GM12878 (cell line): ENCODE measurements around the gene CTIF. TPM values are rescaled to one million over a fixed set of nuclear protein-coding genes. Genes with fewer than 3 reads are reported as not detected.

Source experiments
- ATAC-seq: fragments of 200-7000 bp; cut with Tn5 transposase; 3 replicates; pipeline ENCODE4 v1.9.1; 2020; ENCODE audit warnings: mild to moderate bottlenecking, moderate library complexity
- BruUV-seq: library from RNA; stranded (reverse); fragments of 400-500 nt; replicated peaks from 2 replicates; lab custom pipeline; 2021; lab: Mats Ljungman, UMichigan
- CTCF ChIA-PET: fragments of 300-600 bp; sonication (Branson Sonifier 250); formaldehyde crosslinking; extraction: SDS; loops from one replicate; lab custom pipeline; 2021; ENCODE audit warnings: inconsistent platforms; lab: Yijun Ruan, JAX
- POLR2A ChIA-PET: fragments of 350-600 bp; formaldehyde crosslinking; extraction: SDS; loops from one replicate; lab custom pipeline; 2021; ENCODE audit warnings: inconsistent platforms; lab: Charles Lee
- RAD21 ChIA-PET: fragments of 300-600 bp; sonication (Branson Sonifier 250); formaldehyde crosslinking; loops from one replicate; lab custom pipeline; 2023; ENCODE audit warnings: antibody characterized with exemption; ENCODE audit not compliant: unreplicated experiment; lab: Charles Lee
- SMC1A ChIA-PET: fragments of 300-600 bp; sonication (Branson Sonifier 250); formaldehyde crosslinking; loops from one replicate; lab custom pipeline; 2023; ENCODE audit not compliant: unreplicated experiment, uncharacterized antibody; lab: Charles Lee
- DNase-seq: peaks from one replicate; pipeline ENCODE4 v3.0.0-alpha.2; 2011; ENCODE audit warnings: low read depth, low spot score
- FAIRE-seq: peaks from 3 replicates; lab custom pipeline; 2011; peaks lifted over from hg19 to GRCh38; lab: Jason Lieb, UNC
- H2AFZ ChIP-seq: 2 replicates; pipeline ENCODE4 v1.6.0; 2011; ENCODE audit warnings: low read depth, low read length, control low read depth; ENCODE audit not compliant: control insufficient read depth
- H3K27ac ChIP-seq: 2 replicates; pipeline ENCODE4 v1.5.1; 2011; ENCODE audit warnings: control low read depth; ENCODE audit not compliant: control insufficient read depth, insufficient read depth
- H3K27me3 ChIP-seq, 2 experiments: replicated peaks in 1 of 2; 2 replicates each; pipeline versions ENCODE4 v1.6.0 to v1.6.1; 2011; ENCODE audit warnings: low read length in 1 of 2; ENCODE audit not compliant: control insufficient read depth in 2 of 2, insufficient read depth in 2 of 2
- H3K36me3 ChIP-seq, 2 experiments: 2 replicates each; pipeline ENCODE4 v1.5.1; 2011; ENCODE audit warnings: low read length in 1 of 2; ENCODE audit not compliant: control insufficient read depth in 2 of 2, insufficient read depth in 2 of 2
- H3K4me1 ChIP-seq: 2 replicates; pipeline ENCODE4 v1.6.1; 2011; ENCODE audit warnings: mild to moderate bottlenecking, low read length, moderate library complexity, mixed read lengths; ENCODE audit not compliant: control insufficient read depth, insufficient read depth
- H3K4me2 ChIP-seq: 2 replicates; pipeline ENCODE4 v1.6.0; 2011; ENCODE audit warnings: control low read depth; ENCODE audit not compliant: control insufficient read depth, insufficient read depth
- H3K4me3 ChIP-seq: fragments of 200-600 bp; sonication (generic); 2 replicates; pipeline ENCODE4 v1.5.1; 2016
- H3K79me2 ChIP-seq: 2 replicates; pipeline ENCODE4 v1.6.0; 2011; ENCODE audit warnings: low read length; ENCODE audit not compliant: control insufficient read depth, insufficient read depth
- H3K9ac ChIP-seq: 2 replicates; pipeline ENCODE4 v1.8.0; 2011; ENCODE audit warnings: low read length, control low read depth, mixed read lengths; ENCODE audit not compliant: control insufficient read depth, insufficient read depth
- H3K9me3 ChIP-seq: replicated peaks from 3 replicates; pipeline ENCODE4 v1.5.1; 2011; ENCODE audit warnings: mild to moderate bottlenecking, low read length; ENCODE audit not compliant: control insufficient read depth, insufficient read depth
- H4K20me1 ChIP-seq: 2 replicates; pipeline ENCODE4 v1.6.0; 2011; ENCODE audit not compliant: control insufficient read depth, insufficient read depth
- CEBPZ ChIP-seq: fragments of 150-350 bp; IDR thresholded peaks from 2 replicates; pipeline ENCODE4 v1.6.1; 2016; ENCODE audit warnings: low read depth, low read length
- CREB1 ChIP-seq: IDR thresholded peaks from 2 replicates; pipeline ENCODE4 v1.6.1; 2012; ENCODE audit warnings: low read depth, mild to moderate bottlenecking, inconsistent platforms
- E2F4 ChIP-seq: IDR thresholded peaks from 2 replicates; pipeline ENCODE4 v1.6.1; 2012; ENCODE audit warnings: low read depth, low read length, improper control_type of control experiment
- ELK1 ChIP-seq: IDR thresholded peaks from 2 replicates; pipeline ENCODE4 v1.6.1; 2012; ENCODE audit warnings: low read depth, low read length, improper control_type of control experiment
- IKZF2 ChIP-seq, 2 experiments: fragments of 450-650 bp; IDR thresholded peaks; 2 replicates each; pipeline ENCODE4 v1.6.1; 2017; ENCODE audit warnings: mild to moderate bottlenecking in 2 of 2, moderate library complexity in 2 of 2
- IRF4 ChIP-seq: IDR thresholded peaks from 2 replicates; pipeline ENCODE4 v1.6.1; 2011; ENCODE audit warnings: low read depth, low read length
- JUND ChIP-seq: IDR thresholded peaks from 2 replicates; pipeline ENCODE4 v1.6.1; 2012; ENCODE audit warnings: low read depth, mild to moderate bottlenecking, low read length, improper control_type of control experiment, moderate library complexity
- KAT2A ChIP-seq: conservative IDR thresholded peaks from 2 replicates; pipeline ENCODE4 v1.6.1; 2011; ENCODE audit warnings: low read depth, low read length; ENCODE audit not compliant: control insufficient read depth
- KLF5 ChIP-seq: fragments of 450-650 bp; IDR thresholded peaks from 2 replicates; pipeline ENCODE4 v1.6.1; 2014; ENCODE audit warnings: mild to moderate bottlenecking; ENCODE audit not compliant: partially characterized antibody
- MTA3 ChIP-seq: IDR thresholded peaks from 2 replicates; pipeline ENCODE4 v1.6.1; 2012; ENCODE audit warnings: low read length, inconsistent platforms, borderline replicate concordance
- MXI1 ChIP-seq: fragments of 150-350 bp; IDR thresholded peaks from 2 replicates; pipeline ENCODE4 v1.6.1; 2011; ENCODE audit warnings: low read depth, mild to moderate bottlenecking, inconsistent platforms, low read length, improper control_type of control experiment
- MYB ChIP-seq: fragments of 150-350 bp; IDR thresholded peaks from 2 replicates; pipeline ENCODE4 v1.6.1; 2014; ENCODE audit warnings: mild to moderate bottlenecking, low read depth, low read length, borderline replicate concordance
- MYC ChIP-seq: IDR thresholded peaks from 2 replicates; pipeline ENCODE4 v1.6.1; 2011; ENCODE audit warnings: mild to moderate bottlenecking, low read length, moderate library complexity, inconsistent platforms; ENCODE audit not compliant: insufficient read depth, insufficient replicate concordance, insufficient read length, severe bottlenecking
- TAF1 ChIP-seq: IDR thresholded peaks from 2 replicates; pipeline ENCODE4 v1.6.1; 2011; ENCODE audit warnings: mild to moderate bottlenecking, low read depth, low read length, borderline replicate concordance
- USF2 ChIP-seq: IDR thresholded peaks from 2 replicates; pipeline ENCODE4 v1.6.1; 2011; ENCODE audit warnings: low read depth, low read length, improper control_type of control experiment, borderline replicate concordance
- ZBED1 ChIP-seq: IDR thresholded peaks from 2 replicates; pipeline ENCODE4 v1.6.1; 2016; ENCODE audit warnings: borderline replicate concordance
- ZNF274 ChIP-seq: IDR thresholded peaks from one replicate; pipeline ENCODE4 v1.8.0; 2011; ENCODE audit not compliant: insufficient read length, insufficient read depth
- WGBS: methylation state at CpG from one replicate; pipeline ENCODE4 v1.1.6; 2016; ENCODE audit warnings: low lambda C conversion rate; ENCODE audit not compliant: insufficient replicate concordance, insufficient coverage; ENCODE audit errors: missing lambda C conversion rate; 5-methylcytosine and 5-hydroxymethylcytosine counted together
- in situ Hi-C: fragments of 300-500 bp; cut with MboI; formaldehyde crosslinking; loops from 9 replicates; pipeline ENCODE4 v1.14.3; 2018; ENCODE audit warnings: mixed read lengths
- intact Hi-C: fragments of 100-400 bp; cut with micrococcal nuclease; formaldehyde crosslinking; loops from one replicate; pipeline ENCODE4 v1.14.2; 2022; ENCODE audit not compliant: unreplicated experiment
- polyA plus RNA-seq, 11 experiments: library from polyadenylated mRNA; depleted of rRNA in 4 of 11; unstranded in 6 of 11; stranded (reverse) in 5 of 11; fragments of >200 nt; fragmentation: Nextera tagmentation in 4 of 11; fragmentation: Illumina TruSeq in 1 of 11; extraction: Ambion mirVana in 4 of 11; extraction: Trizol in 1 of 11; gene quantifications; 1 replicate in 1 of 11; 2 replicates in 10 of 11; pipeline versions ENCODE4 v1.2.1 to v1.2.3, GENCODE V29; 2011 to 2016; ENCODE audit warnings: inconsistent platforms in 2 of 11, missing spikeins in 2 of 11, low read depth in 1 of 11
- total RNA-seq, 4 experiments: library from RNA; depleted of rRNA in 3 of 4; stranded (reverse); fragments of >200 nt in 3 of 4; fragmentation: Illumina TruSeq in 1 of 4; extraction: Trizol in 1 of 4; gene quantifications; 2 replicates each; pipeline versions ENCODE4 v1.2.1 to v1.2.3, GENCODE V29; 2013 to 2021

The CTIF gene
- total and polyA plus RNA-seq, 10 of the 15 experiments (the other 5 are each of a cell fraction or from before 2014, with no cell fraction given) = 0.06 to 11.6 (median 2.5) TPM

GRCh38 chr18:48813833-48814489 lies 275.1 kb downstream of the CTIF start:
- H3K4me2 ChIP-seq = peak overlapping the region; percentile 15; the same call in 1 of the 2 replicates
- H3K9ac ChIP-seq = peak overlapping the region; percentile 48
- ChIA-PET SMC1A (interaction anchor here (0.8 to 12.6 kb wide), 17 partner anchors 9 to 675 kb away, joined by 3 to 129 read pairs (median 5); no protein-coding TSS in a partner anchor), POLR2A (interaction anchor here (1.0 to 3.9 kb wide), 6 partner anchors 12 to 35 kb away, joined by 3 to 31 read pairs (median 12); no protein-coding TSS in a partner anchor), RAD21 (interaction anchor here (1.0 to 7.3 kb wide), 9 partner anchors 12 to 134 kb away, joined by 3 to 61 read pairs (median 9); no protein-coding TSS in a partner anchor), CTCF (interaction anchor here (0.6 to 2.6 kb wide), 10 partner anchors 8 to 429 kb away, joined by 3 to 16 read pairs (median 4); no protein-coding TSS in a partner anchor)
- no peaks in the 10 kb centered on the region for H3K27me3 ChIP-seq
- no peaks in the 10 kb centered on the region for H3K9me3 ChIP-seq
- peak; percentile 70 for ATAC-seq
- DNase-seq = no peak
- no peak overlapping the region for H3K4me3 ChIP-seq
- H3K27ac ChIP-seq = peak overlapping the region; percentile 81
- H4K20me1 ChIP-seq = no peaks in the 10 kb centered on the region
- BruUV-seq = no TSS peak
- intact Hi-C loops (loop anchor here (2.0 kb wide), 1 partner anchor 29 kb away; no protein-coding TSS in a partner anchor), in situ Hi-C loops (loop anchor here (25.0 kb wide), 1 partner anchor 1473 kb away; the partner anchor contains the start of genes CXXC1 and MBD1)
- H2AFZ ChIP-seq = peak overlapping the region; percentile 25
- 30% methylated on average over 5 of the region's 5 CpGs for WGBS
- 0 out of 4 replicates have a peak, but pooled peaks cover 0 to 1% of the 10 kb centered on the region in 2 experiments for H3K36me3 ChIP-seq
- no peaks in the 10 kb centered on the region for H3K79me2 ChIP-seq
- H3K4me1 ChIP-seq = peaks cover 33% of the 10 kb centered on the region
- no peak for FAIRE-seq
- peak; percentile 72 for TF ChIP-seq KLF5
- peak; percentile 67; the same call in 1 of the 2 replicates for TF ChIP-seq JUND
- no peak for TF ChIP-seq USF2
- no peak for TF ChIP-seq IRF4
- TF ChIP-seq MTA3 = no peak
- no peak for TF ChIP-seq MYB
- no peak for TF ChIP-seq KAT2A
- no peak for TF ChIP-seq MYC
- no peak for TF ChIP-seq ZNF274
- no peak for TF ChIP-seq MXI1
- TF ChIP-seq CREB1 = no peak
- TF ChIP-seq E2F4 = no peak
- no peak for TF ChIP-seq ZBED1
- TF ChIP-seq IKZF2 (IDR thresholded peaks at IDR 0.05) = no peak; a peak in 1 of 4 replicates
- TF ChIP-seq TAF1 = no peak
- TF ChIP-seq CEBPZ = no peak
- no peak for TF ChIP-seq ELK1
